GM23338 (cell line): ENCODE results near the gene MYO18A. TPM values are rescaled to one million over a fixed set of nuclear protein-coding genes. Genes with fewer than 3 reads are reported as not detected.
A peak's percentile ranks its signal among the peaks of the same experiment; 100 is the strongest.

Experiments used
- ATAC-seq: fragments of 200-7000 bp; cut with Tn5 transposase; 3 replicates; pipeline ENCODE4 v1.9.1; 2020
- DNase-seq: peaks from one replicate; pipeline ENCODE4 v3.0.0-alpha.2; 2015; ENCODE audit warnings: low spot score
- H2AFZ ChIP-seq: fragments of 200-600 bp; sonication (generic); 2 replicates; pipeline ENCODE4 v1.8.0; 2016; ENCODE audit warnings: antibody characterized with exemption, mild to moderate bottlenecking, moderate library complexity
- H3F3A ChIP-seq: fragments of 200-600 bp; sonication (generic); replicated peaks from 2 replicates; pipeline ENCODE4 v1.8.0; 2017; ENCODE audit warnings: antibody characterized with exemption, mixed run types, low read depth
- H3K27ac ChIP-seq: fragments of 200-600 bp; sonication (generic); 2 replicates; pipeline ENCODE4 v1.6.1; 2016; ENCODE audit warnings: low read depth
- H3K27me3 ChIP-seq: fragments of 200-600 bp; sonication (generic); 2 replicates; pipeline ENCODE4 v1.8.0; 2016; ENCODE audit warnings: mild to moderate bottlenecking, mixed run types, moderate library complexity; ENCODE audit not compliant: insufficient read depth
- H3K36me3 ChIP-seq: fragments of 200-600 bp; sonication (generic); 2 replicates; pipeline ENCODE4 v1.8.0; 2016; ENCODE audit warnings: mild to moderate bottlenecking; ENCODE audit not compliant: insufficient read depth
- H3K4me1 ChIP-seq: fragments of 200-600 bp; sonication (generic); 2 replicates; pipeline ENCODE4 v1.8.0; 2016; ENCODE audit warnings: mild to moderate bottlenecking, moderate library complexity; ENCODE audit not compliant: insufficient read depth
- H3K4me2 ChIP-seq: fragments of 200-600 bp; sonication (generic); 2 replicates; pipeline ENCODE4 v1.7.1; 2017; ENCODE audit warnings: mixed run types
- H3K4me3 ChIP-seq: fragments of 200-600 bp; sonication (generic); 2 replicates; pipeline ENCODE4 v1.6.1; 2016; ENCODE audit warnings: mixed run types
- H3K79me2 ChIP-seq: fragments of 200-600 bp; sonication (generic); replicated peaks from 2 replicates; pipeline ENCODE4 v1.8.0; 2017; ENCODE audit warnings: mild to moderate bottlenecking; ENCODE audit not compliant: insufficient read depth
- H3K9me2 ChIP-seq: fragments of 200-600 bp; sonication (generic); 2 replicates; pipeline ENCODE4 v1.8.0; 2017; ENCODE audit not compliant: insufficient read depth
- H4K20me1 ChIP-seq: fragments of 200-600 bp; sonication (generic); replicated peaks from 2 replicates; pipeline ENCODE4 v1.8.0; 2017; ENCODE audit warnings: mild to moderate bottlenecking; ENCODE audit not compliant: insufficient read depth
- H3K27ac Mint-ChIP-seq: 2 replicates; pipeline ENCODE4 v1.8.0; 2020; ENCODE audit warnings: inconsistent platforms, mild to moderate bottlenecking, moderate library complexity, mixed read lengths
- H3K27me3 Mint-ChIP-seq: 3 replicates; pipeline ENCODE4 v1.8.0; 2022; ENCODE audit warnings: low read depth, mild to moderate bottlenecking, moderate library complexity, mixed read lengths, inconsistent platforms; ENCODE audit not compliant: insufficient read depth, poor library complexity
- H3K36me3 Mint-ChIP-seq: 3 replicates; pipeline ENCODE4 v1.8.0; 2021; ENCODE audit warnings: low read depth, mild to moderate bottlenecking, inconsistent platforms, moderate library complexity, mixed read lengths
- H3K4me1 Mint-ChIP-seq: 3 replicates; pipeline ENCODE4 v1.8.0; 2020; ENCODE audit warnings: mild to moderate bottlenecking, inconsistent platforms, mixed read lengths
- H3K4me3 Mint-ChIP-seq: 3 replicates; pipeline ENCODE4 v1.8.0; 2021; ENCODE audit warnings: moderate library complexity, mild to moderate bottlenecking, inconsistent platforms, mixed read lengths
- H3K9me3 Mint-ChIP-seq: 3 replicates; pipeline ENCODE4 v1.8.0; 2020; ENCODE audit warnings: moderate library complexity, mild to moderate bottlenecking, inconsistent platforms, mixed read lengths
- CTCF ChIP-seq, 2 experiments: fragments of 200-600 bp in 1 of 2; sonication (generic) in 1 of 2; conservative IDR thresholded peaks; 2 replicates each; pipeline versions ENCODE4 v1.5.1 to v1.6.1; 2016 to 2017; ENCODE audit warnings: antibody characterized with exemption in 2 of 2, low read depth in 2 of 2, mild to moderate bottlenecking in 2 of 2, moderate library complexity in 1 of 2
- EZH2phosphoT487 ChIP-seq: fragments of 200-600 bp; sonication (generic); IDR thresholded peaks from one replicate; pipeline ENCODE4 v1.8.1; 2018; ENCODE audit warnings: antibody characterized with exemption; ENCODE audit not compliant: unreplicated experiment
- JUNB ChIP-seq: IDR thresholded peaks from one replicate; pipeline ENCODE4 v1.6.1; 2016; ENCODE audit warnings: antibody characterized with exemption; ENCODE audit not compliant: unreplicated experiment
- NANOG ChIP-seq: IDR thresholded peaks from 2 replicates; pipeline ENCODE4 v1.6.1; 2016; ENCODE audit warnings: antibody characterized with exemption, borderline replicate concordance
- POLR2AphosphoS5 ChIP-seq: IDR thresholded peaks from 2 replicates; pipeline ENCODE4 v1.6.1; 2016; ENCODE audit warnings: antibody characterized with exemption, low read depth
- REST ChIP-seq: IDR thresholded peaks from one replicate; pipeline ENCODE4 v1.6.1; 2018; ENCODE audit warnings: antibody characterized with exemption; ENCODE audit not compliant: unreplicated experiment
- STAT1 ChIP-seq: IDR thresholded peaks from one replicate; pipeline ENCODE4 v1.6.1; 2016; ENCODE audit warnings: antibody characterized with exemption; ENCODE audit not compliant: unreplicated experiment
- ZNF331 ChIP-seq: fragments of 250-450 bp; sonication (Bioruptor Pico); IDR thresholded peaks from 2 replicates; pipeline ENCODE4 v1.5.0; 2020; ENCODE audit warnings: low read depth, mild to moderate bottlenecking, moderate library complexity
- polyA plus RNA-seq: library from polyadenylated mRNA; unstranded; fragments of >200 nt; fragmentation: Nextera tagmentation; extraction: Ambion mirVana; gene quantifications from 2 replicates; pipeline ENCODE4 v1.2.1, GENCODE V29; 2016
- total RNA-seq: library from RNA; depleted of rRNA; stranded (reverse); fragments of >200 nt; shearing (Covaris generic); gene quantifications from 2 replicates; pipeline ENCODE4 v1.2.3, GENCODE V29; 2014
- TF ChIP-seq, protein P1 (sequence below): IDR thresholded peaks from 2 replicates; pipeline ENCODE4 v1.6.1; 2016; ENCODE audit warnings: antibody characterized with exemption

The MYO18A gene
- total and polyA plus RNA-seq, 2 experiments from 2014 or later = 18.3 to 37.5 TPM

- H3K27me3 ChIP-seq = no peaks in the 10 kb centered on the region
- Mint-ChIP-seq H3K27me3 (peaks cover 14% of the 10 kb centered on the region), H3K9me3 (no peaks in the 10 kb centered on the region), H3K36me3 (peaks cover 11% of the 10 kb centered on the region; the same call in 2 of the 3 replicates), H3K27ac (no peak overlapping the region), H3K4me1 (peaks cover 27% of the 10 kb centered on the region), H3K4me3 (no peak overlapping the region; the same call in 2 of the 3 replicates)
- no peak for DNase-seq
- no peaks in the 10 kb centered on the region for H3K79me2 ChIP-seq
- no peak overlapping the region for H3K27ac ChIP-seq
- H3F3A ChIP-seq = peaks cover 9% of the 10 kb centered on the region; the same call in 1 of the 2 replicates
- H3K9me2 ChIP-seq = no peaks in the 10 kb centered on the region
- H3K4me2 ChIP-seq = no peak overlapping the region
- TF ChIP-seq NANOG (no peak), CTCF (conservative IDR thresholded peaks at IDR 0.05; ENCODE audit: low read depth in 2 of 2) (no peak), REST (no peak), POLR2AphosphoS5 (no peak), STAT1 (no peak), ZNF331 (CRISPR knock-in tag) (no peak), EZH2phosphoT487 (no peak)
- TF ChIP-seq, protein P1, sequence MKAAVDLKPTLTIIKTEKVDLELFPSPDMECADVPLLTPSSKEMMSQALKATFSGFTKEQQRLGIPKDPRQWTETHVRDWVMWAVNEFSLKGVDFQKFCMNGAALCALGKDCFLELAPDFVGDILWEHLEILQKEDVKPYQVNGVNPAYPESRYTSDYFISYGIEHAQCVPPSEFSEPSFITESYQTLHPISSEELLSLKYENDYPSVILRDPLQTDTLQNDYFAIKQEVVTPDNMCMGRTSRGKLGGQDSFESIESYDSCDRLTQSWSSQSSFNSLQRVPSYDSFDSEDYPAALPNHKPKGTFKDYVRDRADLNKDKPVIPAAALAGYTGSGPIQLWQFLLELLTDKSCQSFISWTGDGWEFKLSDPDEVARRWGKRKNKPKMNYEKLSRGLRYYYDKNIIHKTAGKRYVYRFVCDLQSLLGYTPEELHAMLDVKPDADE = no peak
- no peaks in the 10 kb centered on the region for H4K20me1 ChIP-seq
- no peak overlapping the region for H3K4me3 ChIP-seq
- no peak overlapping the region for H2AFZ ChIP-seq
- H3K36me3 ChIP-seq = no peaks in the 10 kb centered on the region
- H3K4me1 ChIP-seq = peaks cover 13% of the 10 kb centered on the region
- ATAC-seq = no peak
Observed at GRCh38 chr17:29114141-29114540, 66.1 kb downstream of the MYO18A start.

GRCh38 chr17:29113334-29113733 is 66.9 kb downstream of the MYO18A start:
- Histone ChIP-seq H3F3A (peaks cover 14% of the 10 kb centered on the region; the same call in 1 of the 2 replicates), H3K27me3 (no peaks in the 10 kb centered on the region), H3K9me2 (no peaks in the 10 kb centered on the region), H3K27ac (no peak overlapping the region), H3K79me2 (no peaks in the 10 kb centered on the region), H3K4me3 (no peak overlapping the region), H3K4me1 (peaks cover 13% of the 10 kb centered on the region), H2AFZ (no peak overlapping the region), H3K36me3 (no peaks in the 10 kb centered on the region), H3K4me2 (no peak overlapping the region), H4K20me1 (no peaks in the 10 kb centered on the region)
- ATAC-seq = peak; percentile 2; the same call in 1 of the 3 replicates
- H3K4me3 Mint-ChIP-seq = no peak overlapping the region
- TF ChIP-seq JUNB (no peak), CTCF (conservative IDR thresholded peaks at IDR 0.05; ENCODE audit: low read depth in 2 of 2) (peak; percentile 43 to 64; a peak in 3 of 4 replicates)
- peaks cover 33% of the 10 kb centered on the region for H3K4me1 Mint-ChIP-seq
- H3K27ac Mint-ChIP-seq = no peak overlapping the region
- no peaks in the 10 kb centered on the region for H3K9me3 Mint-ChIP-seq
- H3K36me3 Mint-ChIP-seq = peaks cover 10% of the 10 kb centered on the region; the same call in 2 of the 3 replicates
- peak; percentile 59 for DNase-seq
- peaks cover 12% of the 10 kb centered on the region for H3K27me3 Mint-ChIP-seq
